ENCODE results near the gene SORCS1. TPM values are rescaled to one million over a fixed set of nuclear protein-coding genes. Genes with fewer than 3 reads are reported as not detected.

Gene SORCS1
- total RNA-seq, 1 experiment from 2014 or later, result 0.11 TPM

DNA sequence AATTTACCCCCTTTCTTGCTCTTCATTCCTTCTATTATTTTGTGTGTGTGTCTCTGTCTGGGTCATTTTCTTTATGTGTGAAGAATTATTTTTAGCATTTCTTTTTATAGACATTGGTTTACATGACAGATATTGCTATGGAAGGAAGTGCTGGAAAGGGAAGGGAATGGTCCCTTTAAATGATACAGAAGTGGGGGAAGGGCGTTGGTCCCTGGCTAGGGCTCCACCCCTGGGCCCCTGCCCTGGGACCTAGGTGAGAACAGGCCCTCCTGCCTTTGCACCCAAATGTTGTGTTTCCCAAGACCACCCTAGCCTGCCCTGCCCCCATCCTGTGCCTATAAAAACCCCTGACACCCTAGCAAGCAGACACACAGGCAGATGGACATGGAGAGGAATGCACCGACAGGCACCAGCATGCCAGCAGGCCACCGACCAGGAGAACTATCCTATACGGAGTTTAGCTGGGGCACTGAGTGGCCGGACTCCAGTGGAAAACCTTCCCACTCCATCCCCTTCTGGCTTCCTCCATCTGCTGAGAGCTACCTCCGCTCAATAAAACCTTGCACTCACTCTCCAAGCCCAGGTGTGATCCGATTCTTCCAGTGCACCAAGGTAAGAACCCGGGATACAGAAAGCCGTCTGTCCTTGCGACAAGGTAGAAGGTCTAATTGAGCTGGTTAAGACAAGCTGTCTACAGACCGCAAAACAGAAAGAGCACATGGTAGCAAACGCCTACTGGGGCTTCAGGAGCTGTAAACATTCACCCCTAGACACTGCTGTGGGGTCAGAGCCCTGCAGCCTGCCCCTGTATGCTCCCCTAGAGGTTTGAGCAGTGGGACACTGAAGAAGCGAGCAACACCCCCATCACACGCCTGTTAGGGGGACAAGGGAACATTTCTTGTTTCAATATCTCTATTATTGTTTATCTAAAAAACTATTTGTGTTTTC is 515.7 kb downstream of the SORCS1 start:
- H3K4me3 ChIP-seq (ENCODE audit: low read length), result no peak overlapping the region
- TF ChIP-seq EZH2phosphoT487 (IDR thresholded peaks at IDR 0.05; ENCODE audit: borderline replicate concordance, low read length), result no peak
- TF ChIP-seq, protein P1, sequence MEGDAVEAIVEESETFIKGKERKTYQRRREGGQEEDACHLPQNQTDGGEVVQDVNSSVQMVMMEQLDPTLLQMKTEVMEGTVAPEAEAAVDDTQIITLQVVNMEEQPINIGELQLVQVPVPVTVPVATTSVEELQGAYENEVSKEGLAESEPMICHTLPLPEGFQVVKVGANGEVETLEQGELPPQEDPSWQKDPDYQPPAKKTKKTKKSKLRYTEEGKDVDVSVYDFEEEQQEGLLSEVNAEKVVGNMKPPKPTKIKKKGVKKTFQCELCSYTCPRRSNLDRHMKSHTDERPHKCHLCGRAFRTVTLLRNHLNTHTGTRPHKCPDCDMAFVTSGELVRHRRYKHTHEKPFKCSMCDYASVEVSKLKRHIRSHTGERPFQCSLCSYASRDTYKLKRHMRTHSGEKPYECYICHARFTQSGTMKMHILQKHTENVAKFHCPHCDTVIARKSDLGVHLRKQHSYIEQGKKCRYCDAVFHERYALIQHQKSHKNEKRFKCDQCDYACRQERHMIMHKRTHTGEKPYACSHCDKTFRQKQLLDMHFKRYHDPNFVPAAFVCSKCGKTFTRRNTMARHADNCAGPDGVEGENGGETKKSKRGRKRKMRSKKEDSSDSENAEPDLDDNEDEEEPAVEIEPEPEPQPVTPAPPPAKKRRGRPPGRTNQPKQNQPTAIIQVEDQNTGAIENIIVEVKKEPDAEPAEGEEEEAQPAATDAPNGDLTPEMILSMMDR (conservative IDR thresholded peaks at IDR 0.05; ENCODE audit: low read depth, low read length), result no peak
- no peak for TF ChIP-seq EZH2 (IDR thresholded peaks at IDR 0.05; ENCODE audit: low read length, unreplicated experiment)
- H2AFZ ChIP-seq (ENCODE audit: low read length), result peak overlapping the region; percentile 61
- CTCF ChIA-PET, result interaction anchor here (0.6 kb wide), 1 partner anchor 212 kb away, joined by 3 read pairs; no protein-coding TSS in a partner anchor
- ATAC-seq (no peak), DNase-seq (no peak)
- no peaks in the 10 kb centered on the region for H3K79me2 ChIP-seq (ENCODE audit: low read length)
- no peaks in the 10 kb centered on the region for H3K36me3 ChIP-seq (ENCODE audit: low read depth, low read length)
- H3K9me3 ChIP-seq (ENCODE audit: low read length), result no peaks in the 10 kb centered on the region
- no peak overlapping the region for H3K27ac ChIP-seq (ENCODE audit: low read length)
- H3K9ac ChIP-seq (ENCODE audit: low read length), result no peak overlapping the region
- no TSS peak for BruUV-seq (replicated peaks)
- H3F3A ChIP-seq (ENCODE audit: low read length, unreplicated experiment), result no peaks in the 10 kb centered on the region
- no peaks in the 10 kb centered on the region for H3K9me2 ChIP-seq (replicated peaks; ENCODE audit: low read length)
- H3K4me2 ChIP-seq (ENCODE audit: low read length), result peak overlapping the region; percentile 28; the same call in 1 of the 2 replicates
- H4K20me1 ChIP-seq (ENCODE audit: low read length), result no peaks in the 10 kb centered on the region
- intact Hi-C loops (cut with micrococcal nuclease), result no loop called here
- peaks cover 18% of the 10 kb centered on the region; the same call in 1 of the 2 replicates for H3K4me1 ChIP-seq (ENCODE audit: insufficient read depth, low read length)
- POLR2A ChIA-PET (ENCODE audit: unreplicated experiment), result no interaction called here
- no peaks in the 10 kb centered on the region for H3K27me3 ChIP-seq (ENCODE audit: low read length)

DNA sequence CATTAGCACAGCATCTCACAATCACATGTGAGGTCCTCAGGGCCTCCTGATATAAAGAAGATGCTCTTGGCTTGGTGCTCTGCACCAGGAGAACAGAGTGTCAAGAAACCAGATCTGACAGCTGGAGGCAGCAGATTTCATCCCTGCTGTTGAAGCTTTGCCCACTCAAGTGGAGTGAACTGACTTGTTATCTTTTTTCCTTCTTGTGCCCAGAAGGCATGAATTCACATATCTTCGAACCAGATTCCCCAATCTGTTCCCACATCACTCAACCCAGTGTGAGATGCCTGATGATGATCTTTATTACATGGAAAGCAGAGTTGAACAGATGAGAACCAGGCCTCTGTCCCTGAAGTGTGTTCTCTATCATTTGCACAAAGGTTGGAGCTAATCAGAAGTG is 521.0 kb downstream of the SORCS1 start:
- no peaks in the 10 kb centered on the region for H3F3A ChIP-seq (ENCODE audit: low read length, unreplicated experiment)
- ATAC-seq, result no peak
- H4K20me1 ChIP-seq (ENCODE audit: low read length), result no peaks in the 10 kb centered on the region
- intact Hi-C loops (cut with micrococcal nuclease), result no loop called here
- H3K4me2 ChIP-seq (ENCODE audit: low read length), result no peak overlapping the region
- H3K36me3 ChIP-seq (ENCODE audit: low read depth, low read length), result no peaks in the 10 kb centered on the region
- no peak overlapping the region for H3K9ac ChIP-seq (ENCODE audit: low read length)
- TF ChIP-seq EZH2phosphoT487 (IDR thresholded peaks at IDR 0.05; ENCODE audit: borderline replicate concordance, low read length), result no peak
- TF ChIP-seq, protein P1 (conservative IDR thresholded peaks at IDR 0.05; ENCODE audit: low read depth, low read length), result no peak
- H3K27ac ChIP-seq (ENCODE audit: low read length), result no peak overlapping the region
- no peaks in the 10 kb centered on the region for H3K9me2 ChIP-seq (replicated peaks; ENCODE audit: low read length)
- H2AFZ ChIP-seq (ENCODE audit: low read length), result no peak overlapping the region
- no peak for DNase-seq
- no peaks in the 10 kb centered on the region for H3K9me3 ChIP-seq (ENCODE audit: low read length)
- H3K79me2 ChIP-seq (ENCODE audit: low read length), result no peaks in the 10 kb centered on the region
- no peaks in the 10 kb centered on the region for H3K4me1 ChIP-seq (ENCODE audit: insufficient read depth, low read length)
- H3K27me3 ChIP-seq (ENCODE audit: low read length), result no peaks in the 10 kb centered on the region
- POLR2A ChIA-PET (ENCODE audit: unreplicated experiment), result no interaction called here
- BruUV-seq (replicated peaks), result no TSS peak
- H3K4me3 ChIP-seq (ENCODE audit: low read length), result no peak overlapping the region
- CTCF ChIA-PET, result no interaction called here

DNA sequence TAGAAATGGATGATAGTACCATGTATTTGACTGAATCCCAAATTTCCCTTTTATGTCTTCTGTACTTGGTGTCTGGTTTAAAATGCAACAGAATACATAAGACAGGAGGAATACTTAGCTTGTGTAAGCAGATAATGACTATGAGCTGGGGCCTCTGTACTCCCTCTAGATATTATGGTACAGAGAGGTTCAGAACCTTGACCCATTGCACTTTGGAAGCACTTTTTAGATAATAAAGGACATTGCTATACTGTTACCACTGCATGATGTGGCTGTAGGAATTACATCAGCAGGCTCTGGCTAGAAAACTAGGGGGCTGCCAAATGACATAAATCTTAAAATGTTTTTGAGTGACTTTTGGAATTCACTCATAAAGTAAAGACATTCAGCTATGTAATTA is 526.6 kb downstream of the SORCS1 start:
- intact Hi-C loops (cut with micrococcal nuclease), result no loop called here
- no peaks in the 10 kb centered on the region for H3K27me3 ChIP-seq (ENCODE audit: low read length)
- POLR2A ChIA-PET (ENCODE audit: unreplicated experiment), result no interaction called here
- no peak overlapping the region for H3K27ac ChIP-seq (ENCODE audit: low read length)
- no peaks in the 10 kb centered on the region for H3K9me3 ChIP-seq (ENCODE audit: low read length)
- H3K4me1 ChIP-seq (ENCODE audit: insufficient read depth, low read length), result no peaks in the 10 kb centered on the region
- no peaks in the 10 kb centered on the region for H3K9me2 ChIP-seq (replicated peaks; ENCODE audit: low read length)
- CTCF ChIA-PET, result no interaction called here
- H2AFZ ChIP-seq (ENCODE audit: low read length), result no peak overlapping the region
- no peaks in the 10 kb centered on the region for H4K20me1 ChIP-seq (ENCODE audit: low read length)
- no TSS peak for BruUV-seq (replicated peaks)
- no peak for DNase-seq
- no peak overlapping the region for H3K9ac ChIP-seq (ENCODE audit: low read length)
- H3K4me3 ChIP-seq (ENCODE audit: low read length), result no peak overlapping the region
- H3F3A ChIP-seq (ENCODE audit: low read length, unreplicated experiment), result no peaks in the 10 kb centered on the region
- no peak overlapping the region for H3K4me2 ChIP-seq (ENCODE audit: low read length)
- TF ChIP-seq, protein P1 (conservative IDR thresholded peaks at IDR 0.05; ENCODE audit: low read depth, low read length), result no peak
- TF ChIP-seq EZH2 (IDR thresholded peaks at IDR 0.05; ENCODE audit: low read length, unreplicated experiment) (no peak), EZH2phosphoT487 (IDR thresholded peaks at IDR 0.05; ENCODE audit: borderline replicate concordance, low read length) (no peak)
- no peaks in the 10 kb centered on the region for H3K79me2 ChIP-seq (ENCODE audit: low read length)
- ATAC-seq, result no peak
- H3K36me3 ChIP-seq (ENCODE audit: low read depth, low read length), result no peaks in the 10 kb centered on the region
